Measurements from ENCODE around the gene MYH9.

Gene MYH9

DNA sequence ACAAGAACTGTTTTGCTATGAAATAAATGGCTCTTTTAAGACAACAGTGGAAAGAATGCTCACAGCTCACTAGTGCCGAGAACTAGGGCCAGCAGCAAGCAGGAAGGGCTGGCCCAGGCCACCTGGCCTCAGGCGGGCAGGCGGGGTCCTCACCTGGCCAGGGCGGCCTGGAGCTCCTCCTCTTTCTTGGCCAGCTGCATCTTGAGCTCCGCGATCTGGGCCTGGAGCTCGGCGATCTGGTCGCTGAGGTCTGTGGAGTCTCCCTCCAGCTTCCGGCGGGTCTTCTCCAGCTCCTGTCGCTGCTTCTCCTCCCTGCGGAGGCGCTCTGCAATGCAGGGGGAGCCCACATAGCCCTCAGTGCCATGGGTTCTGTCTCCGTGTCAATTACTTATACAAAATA is 91.1 kb downstream of the MYH9 start:
- H3K27ac ChIP-seq (ENCODE audit: poor library complexity, severe bottlenecking): no peak overlapping the region
- H3K9me3 ChIP-seq (ENCODE audit: severe bottlenecking): no peaks in the 10 kb centered on the region
- H3K4me1 ChIP-seq (ENCODE audit: insufficient read depth, poor library complexity, severe bottlenecking): no peaks in the 10 kb centered on the region
- H3K4me3 ChIP-seq (ENCODE audit: severe bottlenecking): no peak overlapping the region
- TF ChIP-seq, protein P1, sequence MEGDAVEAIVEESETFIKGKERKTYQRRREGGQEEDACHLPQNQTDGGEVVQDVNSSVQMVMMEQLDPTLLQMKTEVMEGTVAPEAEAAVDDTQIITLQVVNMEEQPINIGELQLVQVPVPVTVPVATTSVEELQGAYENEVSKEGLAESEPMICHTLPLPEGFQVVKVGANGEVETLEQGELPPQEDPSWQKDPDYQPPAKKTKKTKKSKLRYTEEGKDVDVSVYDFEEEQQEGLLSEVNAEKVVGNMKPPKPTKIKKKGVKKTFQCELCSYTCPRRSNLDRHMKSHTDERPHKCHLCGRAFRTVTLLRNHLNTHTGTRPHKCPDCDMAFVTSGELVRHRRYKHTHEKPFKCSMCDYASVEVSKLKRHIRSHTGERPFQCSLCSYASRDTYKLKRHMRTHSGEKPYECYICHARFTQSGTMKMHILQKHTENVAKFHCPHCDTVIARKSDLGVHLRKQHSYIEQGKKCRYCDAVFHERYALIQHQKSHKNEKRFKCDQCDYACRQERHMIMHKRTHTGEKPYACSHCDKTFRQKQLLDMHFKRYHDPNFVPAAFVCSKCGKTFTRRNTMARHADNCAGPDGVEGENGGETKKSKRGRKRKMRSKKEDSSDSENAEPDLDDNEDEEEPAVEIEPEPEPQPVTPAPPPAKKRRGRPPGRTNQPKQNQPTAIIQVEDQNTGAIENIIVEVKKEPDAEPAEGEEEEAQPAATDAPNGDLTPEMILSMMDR (IDR thresholded peaks at IDR 0.05; ENCODE audit: poor library complexity, severe bottlenecking): no peak
- ATAC-seq (ENCODE audit: low read depth): no peak
- H3K27me3 ChIP-seq (ENCODE audit: insufficient read depth, poor library complexity, severe bottlenecking): no peaks in the 10 kb centered on the region
- peaks cover 100% of the 10 kb centered on the region for H3K36me3 ChIP-seq (ENCODE audit: low read depth)
- DNase-seq (ENCODE audit: low spot score): no peak

DNA sequence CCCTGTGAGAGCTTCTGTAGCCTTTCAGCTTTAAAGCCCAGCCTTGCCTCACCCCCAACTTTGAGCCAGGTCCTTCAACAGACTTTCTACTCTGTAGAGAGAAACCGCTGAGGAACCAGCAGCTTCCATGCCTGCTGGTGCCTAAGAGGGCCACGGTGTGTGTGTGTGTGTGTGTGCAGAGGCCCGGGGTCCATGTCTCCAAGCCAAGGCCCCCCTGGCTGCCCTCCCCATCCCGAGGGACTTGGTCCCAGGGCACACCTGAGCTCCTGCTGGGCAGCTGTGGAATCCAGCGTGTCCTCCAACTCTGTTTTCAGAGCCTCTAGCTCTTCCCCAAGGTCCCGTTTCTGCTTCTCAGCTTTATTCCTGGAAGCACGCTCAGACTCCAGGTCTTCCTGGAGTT is 92.5 kb downstream of the MYH9 start:
- Histone ChIP-seq H3K36me3 (ENCODE audit: low read depth) (peaks cover 87% of the 10 kb centered on the region), H3K27me3 (ENCODE audit: insufficient read depth, poor library complexity, severe bottlenecking) (no peaks in the 10 kb centered on the region), H3K27ac (ENCODE audit: poor library complexity, severe bottlenecking) (no peak overlapping the region), H3K4me3 (ENCODE audit: severe bottlenecking) (no peak overlapping the region), H3K4me1 (ENCODE audit: insufficient read depth, poor library complexity, severe bottlenecking) (no peaks in the 10 kb centered on the region), H3K9me3 (ENCODE audit: severe bottlenecking) (no peaks in the 10 kb centered on the region)
- TF ChIP-seq, protein P1 (IDR thresholded peaks at IDR 0.05; ENCODE audit: poor library complexity, severe bottlenecking): no peak
- ATAC-seq (ENCODE audit: low read depth): no peak
- no peak for DNase-seq (ENCODE audit: low spot score)

DNA sequence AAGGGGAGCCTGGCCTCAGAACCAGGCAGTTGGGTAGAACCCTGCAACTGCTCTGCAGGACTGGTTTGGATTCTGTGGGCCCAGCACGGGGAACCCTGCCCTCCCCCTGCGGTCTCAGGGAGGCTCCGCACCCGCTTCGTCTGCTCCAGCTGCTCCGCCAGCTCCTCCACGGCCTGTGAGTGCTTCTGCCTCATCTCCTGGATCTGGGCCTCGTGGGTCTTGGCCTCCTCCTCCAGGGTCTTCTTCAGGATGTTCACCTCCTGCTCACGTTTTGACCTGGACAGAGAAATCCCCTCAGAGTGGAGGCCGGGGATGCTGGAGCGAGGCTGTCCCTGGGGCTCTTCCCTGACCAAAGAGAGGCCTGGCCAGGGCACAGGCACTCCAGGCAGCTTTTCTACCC is 93.0 kb downstream of the MYH9 start:
- Histone ChIP-seq H3K9me3 (ENCODE audit: severe bottlenecking) (no peaks in the 10 kb centered on the region), H3K36me3 (ENCODE audit: low read depth) (peaks cover 86% of the 10 kb centered on the region), H3K27ac (ENCODE audit: poor library complexity, severe bottlenecking) (no peak overlapping the region), H3K27me3 (ENCODE audit: insufficient read depth, poor library complexity, severe bottlenecking) (no peaks in the 10 kb centered on the region), H3K4me1 (ENCODE audit: insufficient read depth, poor library complexity, severe bottlenecking) (no peaks in the 10 kb centered on the region), H3K4me3 (ENCODE audit: severe bottlenecking) (no peak overlapping the region)
- no peak for DNase-seq (ENCODE audit: low spot score)
- no peak for ATAC-seq (ENCODE audit: low read depth)
- TF ChIP-seq, protein P1 (IDR thresholded peaks at IDR 0.05; ENCODE audit: poor library complexity, severe bottlenecking): no peak

DNA sequence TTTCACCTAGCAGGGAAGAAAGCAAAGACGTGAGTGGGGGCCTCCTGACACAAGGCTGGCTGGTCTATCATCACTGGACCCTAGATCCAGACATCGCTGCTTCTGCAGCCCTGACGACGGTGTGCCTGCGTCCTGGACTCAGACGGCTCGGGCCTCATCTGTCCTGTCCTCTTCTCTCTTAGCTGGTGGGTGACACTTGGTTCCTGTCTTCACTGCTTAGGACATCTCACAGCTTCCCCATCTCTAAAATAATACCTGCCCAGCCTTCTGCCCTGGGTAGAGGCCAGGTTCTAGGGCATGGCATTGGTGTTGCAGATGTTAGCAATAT is 93.5 kb downstream of the MYH9 start:
- TF ChIP-seq, protein P1 (IDR thresholded peaks at IDR 0.05; ENCODE audit: poor library complexity, severe bottlenecking): no peak
- ATAC-seq (ENCODE audit: low read depth) (no peak), DNase-seq (ENCODE audit: low spot score) (no peak)
- H3K4me3 ChIP-seq (ENCODE audit: severe bottlenecking): no peak overlapping the region
- no peaks in the 10 kb centered on the region for H3K27me3 ChIP-seq (ENCODE audit: insufficient read depth, poor library complexity, severe bottlenecking)
- no peaks in the 10 kb centered on the region for H3K9me3 ChIP-seq (ENCODE audit: severe bottlenecking)
- no peaks in the 10 kb centered on the region for H3K4me1 ChIP-seq (ENCODE audit: insufficient read depth, poor library complexity, severe bottlenecking)
- H3K36me3 ChIP-seq (ENCODE audit: low read depth): peaks cover 86% of the 10 kb centered on the region
- H3K27ac ChIP-seq (ENCODE audit: poor library complexity, severe bottlenecking): no peak overlapping the region

DNA sequence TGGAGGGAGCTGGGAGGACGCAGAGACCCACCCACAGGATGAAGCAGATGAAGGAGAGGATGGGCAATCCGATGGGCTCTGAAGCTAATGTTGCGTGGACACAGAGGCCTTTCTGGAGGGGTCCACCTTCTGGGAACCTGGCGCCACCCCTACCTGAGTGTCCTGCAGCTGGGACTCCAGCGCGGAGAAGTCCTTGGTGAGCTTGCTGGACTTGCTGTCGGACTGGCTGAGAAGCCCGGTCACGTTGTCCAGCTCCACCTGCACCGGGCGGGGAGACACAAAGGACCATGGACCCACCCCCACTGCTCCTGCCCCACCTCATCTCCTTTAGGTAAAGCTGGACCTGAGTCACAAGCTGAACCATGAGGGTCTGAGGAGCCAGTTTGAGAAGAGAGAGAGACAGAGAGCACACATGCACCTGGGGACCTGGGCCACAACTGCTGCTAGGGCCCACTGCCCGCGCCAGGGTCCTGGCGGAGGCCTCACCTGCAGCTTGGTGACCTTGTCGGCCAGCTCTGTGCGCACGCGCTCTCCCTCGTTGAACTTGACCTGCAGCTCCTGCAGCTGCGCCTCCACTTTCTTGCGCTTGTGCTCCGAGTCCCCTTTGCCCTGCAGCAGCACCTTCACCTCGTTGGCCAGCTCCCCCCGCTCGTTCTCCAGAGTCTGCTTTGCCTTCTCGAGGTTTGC is 94.0 kb downstream of the MYH9 start:
- TF ChIP-seq, protein P1 (IDR thresholded peaks at IDR 0.05; ENCODE audit: poor library complexity, severe bottlenecking): no peak

More for the DNA sequence above, 94.0 kb downstream of the MYH9 start:
- H3K27ac ChIP-seq (ENCODE audit: poor library complexity, severe bottlenecking): no peak overlapping the region
- ATAC-seq (ENCODE audit: low read depth) (no peak), DNase-seq (ENCODE audit: low spot score) (no peak)
- no peaks in the 10 kb centered on the region for H3K27me3 ChIP-seq (ENCODE audit: insufficient read depth, poor library complexity, severe bottlenecking)
- peaks cover 86% of the 10 kb centered on the region for H3K36me3 ChIP-seq (ENCODE audit: low read depth)
- H3K4me3 ChIP-seq (ENCODE audit: severe bottlenecking): no peak overlapping the region
- no peaks in the 10 kb centered on the region for H3K9me3 ChIP-seq (ENCODE audit: severe bottlenecking)
- H3K4me1 ChIP-seq (ENCODE audit: insufficient read depth, poor library complexity, severe bottlenecking): no peaks in the 10 kb centered on the region
